ENCODE data around the gene STK38L.

STK38L gene

DNA sequence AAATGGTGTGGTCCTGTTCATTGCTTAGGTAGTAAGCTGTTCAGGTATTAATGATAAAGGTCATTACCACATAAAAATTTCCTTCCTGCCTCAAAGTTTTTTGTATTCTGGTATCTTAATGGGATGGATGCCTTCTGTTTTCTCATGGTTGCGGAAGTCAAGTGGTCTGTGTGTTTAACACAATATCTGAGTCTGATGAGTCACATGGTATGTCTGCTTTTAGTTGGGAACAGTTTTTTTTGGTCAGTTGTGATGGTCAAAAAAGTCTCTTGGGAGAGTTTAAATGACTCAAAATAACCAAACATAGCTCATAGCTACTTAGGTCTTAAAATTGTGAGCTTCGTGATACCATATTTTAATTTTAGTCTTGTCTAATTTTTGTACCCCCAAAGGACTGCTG lies 40.7 kb downstream of the STK38L start:
- Histone ChIP-seq H3K79me2 (ENCODE audit: insufficient read depth, low read length) (no peaks in the 10 kb centered on the region), H3K4me3 (ENCODE audit: low read depth in 1 of 2, low read length in 2 of 2) (no peak overlapping the region), H3K4me1 (ENCODE audit: insufficient read depth, low read length) (no peaks in the 10 kb centered on the region), H3K9me3 (ENCODE audit: insufficient read depth, low read length, severe bottlenecking) (no peaks in the 10 kb centered on the region), H3K36me3 (ENCODE audit: insufficient read depth, low read length) (no peaks in the 10 kb centered on the region), H3K27ac (ENCODE audit: low read length) (no peak overlapping the region), H2AFZ (ENCODE audit: low read depth, low read length) (no peak overlapping the region), H3K27me3 (ENCODE audit: insufficient read depth, low read length, poor library complexity) (no peaks in the 10 kb centered on the region), H4K20me1 (ENCODE audit: insufficient read depth, low read length) (no peaks in the 10 kb centered on the region), H3K9ac (ENCODE audit: low read depth, low read length) (no peak overlapping the region), H3K4me2 (ENCODE audit: insufficient read depth, low read length) (no peak overlapping the region)
- ATAC-seq (ENCODE audit: insufficient read depth, low read depth) (no peak), DNase-seq (no peak)
- no peak for TF ChIP-seq EZH2 (IDR thresholded peaks at IDR 0.05; ENCODE audit: borderline replicate concordance, low read depth, low read length, severe bottlenecking)
- no peak for TF ChIP-seq CTCF (IDR thresholded peaks at IDR 0.05; ENCODE audit: borderline replicate concordance, extremely low read depth, low read length, poor library complexity, severe bottlenecking)

DNA sequence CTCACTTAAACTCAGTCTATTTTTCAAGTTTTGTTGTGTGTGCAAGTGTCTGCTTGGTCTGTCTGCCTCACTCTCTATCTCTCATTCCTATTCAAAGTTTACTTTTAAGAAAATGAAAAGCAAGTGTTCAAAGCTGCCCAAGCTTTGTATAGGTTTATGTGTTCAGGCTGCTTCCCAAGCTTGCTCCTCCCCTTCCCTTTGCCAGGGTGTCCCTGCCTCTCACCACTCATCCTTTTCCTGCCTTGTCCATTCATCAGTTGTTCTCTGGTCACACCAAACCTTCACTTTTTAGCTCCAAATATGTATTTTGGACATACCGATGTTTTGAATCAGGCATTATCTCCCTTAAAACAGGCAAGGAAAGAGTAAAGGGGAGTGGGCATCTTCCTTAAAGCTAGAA lies 41.3 kb downstream of the STK38L start:
- no peak overlapping the region for H2AFZ ChIP-seq (ENCODE audit: low read depth, low read length)
- no peak overlapping the region for H3K9ac ChIP-seq (ENCODE audit: low read depth, low read length)
- no peak overlapping the region for H3K4me2 ChIP-seq (ENCODE audit: insufficient read depth, low read length)
- H3K36me3 ChIP-seq (ENCODE audit: insufficient read depth, low read length) = no peaks in the 10 kb centered on the region
- H3K4me3 ChIP-seq (ENCODE audit: low read depth in 1 of 2, low read length in 2 of 2) = no peak overlapping the region
- H4K20me1 ChIP-seq (ENCODE audit: insufficient read depth, low read length) = no peaks in the 10 kb centered on the region
- H3K27ac ChIP-seq (ENCODE audit: low read length) = no peak overlapping the region
- H3K4me1 ChIP-seq (ENCODE audit: insufficient read depth, low read length) = no peaks in the 10 kb centered on the region
- DNase-seq (no peak), ATAC-seq (ENCODE audit: insufficient read depth, low read depth) (no peak)
- H3K27me3 ChIP-seq (ENCODE audit: insufficient read depth, low read length, poor library complexity) = no peaks in the 10 kb centered on the region
- no peaks in the 10 kb centered on the region for H3K79me2 ChIP-seq (ENCODE audit: insufficient read depth, low read length)
- H3K9me3 ChIP-seq (ENCODE audit: insufficient read depth, low read length, severe bottlenecking) = no peaks in the 10 kb centered on the region
- TF ChIP-seq EZH2 (IDR thresholded peaks at IDR 0.05; ENCODE audit: borderline replicate concordance, low read depth, low read length, severe bottlenecking) (no peak), CTCF (IDR thresholded peaks at IDR 0.05; ENCODE audit: borderline replicate concordance, extremely low read depth, low read length, poor library complexity, severe bottlenecking) (no peak)

DNA sequence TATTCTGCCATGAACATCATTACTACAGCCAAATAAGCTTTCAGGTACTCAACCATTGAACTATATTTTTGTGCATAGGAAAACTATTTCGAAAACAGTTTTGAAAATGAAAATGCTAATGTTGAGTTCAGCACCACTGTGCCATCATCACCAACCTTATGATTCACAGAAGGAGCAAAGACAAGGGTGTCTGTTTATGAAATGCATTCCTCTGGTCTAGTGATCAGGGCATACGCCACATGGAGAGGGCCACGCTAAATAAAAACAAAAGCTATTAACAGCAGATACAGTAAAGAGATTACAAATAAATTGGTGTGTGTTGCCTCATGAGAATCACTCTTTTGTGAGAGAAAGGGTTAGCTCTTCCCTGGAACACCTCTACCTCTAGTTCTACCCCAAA lies 45.3 kb downstream of the STK38L start:
- no peaks in the 10 kb centered on the region for H3K27me3 ChIP-seq (ENCODE audit: insufficient read depth, low read length, poor library complexity)
- no peaks in the 10 kb centered on the region for H3K9me3 ChIP-seq (ENCODE audit: insufficient read depth, low read length, severe bottlenecking)
- no peak overlapping the region for H3K27ac ChIP-seq (ENCODE audit: low read length)
- DNase-seq = no peak
- H2AFZ ChIP-seq (ENCODE audit: low read depth, low read length) = no peak overlapping the region
- no peaks in the 10 kb centered on the region for H3K36me3 ChIP-seq (ENCODE audit: insufficient read depth, low read length)
- no peaks in the 10 kb centered on the region for H3K4me1 ChIP-seq (ENCODE audit: insufficient read depth, low read length)
- no peaks in the 10 kb centered on the region for H3K79me2 ChIP-seq (ENCODE audit: insufficient read depth, low read length)
- H3K4me3 ChIP-seq (ENCODE audit: low read depth in 1 of 2, low read length in 2 of 2) = no peak overlapping the region
- ATAC-seq (ENCODE audit: insufficient read depth, low read depth) = no peak
- no peak overlapping the region for H3K9ac ChIP-seq (ENCODE audit: low read depth, low read length)
- no peak overlapping the region for H3K4me2 ChIP-seq (ENCODE audit: insufficient read depth, low read length)
- TF ChIP-seq EZH2 (IDR thresholded peaks at IDR 0.05; ENCODE audit: borderline replicate concordance, low read depth, low read length, severe bottlenecking) (no peak), CTCF (IDR thresholded peaks at IDR 0.05; ENCODE audit: borderline replicate concordance, extremely low read depth, low read length, poor library complexity, severe bottlenecking) (no peak)
- no peaks in the 10 kb centered on the region for H4K20me1 ChIP-seq (ENCODE audit: insufficient read depth, low read length)
